Natural killer cell (primary cell): ENCODE data around the gene ARMH1. TPM values are rescaled to one million over a fixed set of nuclear protein-coding genes. Genes with fewer than 3 reads are reported as not detected.

Experiments used
- ATAC-seq, 3 donors: fragments of 150-1000 bp in 2 of 3; fragments of 200-7000 bp in 1 of 3; cut with Tn5 transposase; 1 replicate in 1 of 3; 2 replicates in 2 of 3; pipeline ENCODE4 v1.10.0; 2021; ENCODE audit warnings: mild to moderate bottlenecking in 2 of 3, moderate library complexity in 2 of 3
- DNase-seq, 2 donors: peaks; one replicate each; pipeline versions ENCODE4 v3.0.0 to v3.0.0-alpha.2; 2013 to 2021; ENCODE audit warnings: mixed read lengths in 1 of 2
- H3K27ac ChIP-seq: one replicate; pipeline ENCODE4 v1.5.1; 2013; ENCODE audit warnings: mild to moderate bottlenecking, low read length
- H3K27me3 ChIP-seq: one replicate; pipeline ENCODE4 v1.6.1; 2013; ENCODE audit warnings: low read length; ENCODE audit not compliant: control insufficient read depth, insufficient read depth
- H3K36me3 ChIP-seq: one replicate; pipeline ENCODE4 v1.6.1; 2013; ENCODE audit warnings: low read length; ENCODE audit not compliant: control insufficient read depth, insufficient read depth
- H3K4me1 ChIP-seq: one replicate; pipeline ENCODE4 v1.6.1; 2013; ENCODE audit warnings: low read length; ENCODE audit not compliant: control insufficient read depth, insufficient read depth
- H3K4me3 ChIP-seq: one replicate; pipeline ENCODE4 v1.5.1; 2013; ENCODE audit warnings: low read length
- H3K9me3 ChIP-seq: one replicate; pipeline ENCODE4 v1.6.1; 2013; ENCODE audit warnings: low read length; ENCODE audit not compliant: control insufficient read depth, insufficient read depth
- H3K27ac Mint-ChIP-seq, 2 donors: one replicate each; pipeline ENCODE4 v1.8.0; 2022; ENCODE audit warnings: mild to moderate bottlenecking in 2 of 2, mixed read lengths in 2 of 2, moderate library complexity in 1 of 2
- H3K27me3 Mint-ChIP-seq, 2 donors: one replicate each; pipeline ENCODE4 v1.8.0; 2022; ENCODE audit warnings: low read depth in 2 of 2, mixed read lengths in 2 of 2
- H3K36me3 Mint-ChIP-seq: one replicate; pipeline ENCODE4 v1.8.0; 2022; ENCODE audit warnings: mixed read lengths
- H3K4me1 Mint-ChIP-seq, 2 donors: one replicate each; pipeline ENCODE4 v1.8.0; 2022; ENCODE audit warnings: mixed read lengths in 2 of 2
- H3K4me3 Mint-ChIP-seq: one replicate; pipeline ENCODE4 v1.8.0; 2022; ENCODE audit warnings: mild to moderate bottlenecking, moderate library complexity, mixed read lengths
- H3K9me3 Mint-ChIP-seq, 2 donors: one replicate each; pipeline ENCODE4 v1.8.0; 2022; ENCODE audit warnings: mixed read lengths in 2 of 2
- CTCF ChIP-seq: fragments of 200-600 bp; IDR thresholded peaks from one replicate; pipeline ENCODE4 v1.8.0; 2022; ENCODE audit warnings: antibody characterized with exemption
- WGBS: methylation state at CpG from one replicate; pipeline ENCODE4 v1.1.7; 2013; ENCODE audit warnings: missing lambda C conversion rate; ENCODE audit not compliant: insufficient coverage; 5-methylcytosine and 5-hydroxymethylcytosine counted together
- intact Hi-C: fragments of 100-400 bp; cut with micrococcal nuclease; formaldehyde crosslinking; loops from one replicate; pipeline ENCODE4 v1.14.2; 2022
- total RNA-seq, 4 donors: library from RNA; stranded (reverse); fragments of 120-200 nt in 1 of 4; gene quantifications; one replicate each; pipeline versions ENCODE4 v1.2.3 to v1.2.4, GENCODE V29; 2013 to 2022

The ARMH1 gene
- total RNA-seq, 3 donors from 2014 or later (not counting 1 experiment from before 2014, with no cell fraction given), result 1.5 to 25.5 (median 5.0) TPM

- no peak overlapping the region for H3K4me3 ChIP-seq
- H3K27me3 ChIP-seq, result no peaks in the 10 kb centered on the region
- H3K9me3 ChIP-seq, result no peaks in the 10 kb centered on the region
- 95% methylated on average over 3 of the region's 3 CpGs for WGBS
- no peaks in the 10 kb centered on the region for H3K27me3 Mint-ChIP-seq
- H3K27ac Mint-ChIP-seq, result peak overlapping the region in 1 of 2 donors; percentile 84
- H3K27ac ChIP-seq, result no peak overlapping the region
- H3K36me3 ChIP-seq, result peaks cover 92% of the 10 kb centered on the region
- peaks cover 7% of the 10 kb centered on the region for H3K36me3 Mint-ChIP-seq
- no peak overlapping the region for H3K4me3 Mint-ChIP-seq
- no peaks in the 10 kb centered on the region for H3K4me1 ChIP-seq
- DNase-seq (no peak), ATAC-seq (no peak)
- no peak for TF ChIP-seq CTCF
- intact Hi-C loops, result no loop called here
- peaks cover 7 to 35% of the 10 kb centered on the region in 2 donors for H3K4me1 Mint-ChIP-seq
- no peaks in the 10 kb centered on the region for H3K9me3 Mint-ChIP-seq
Observed at GRCh38 chr1:44642925-44643324, 31.6 kb upstream of the ARMH1 start.

GRCh38 chr1:44643721-44644334 lies 30.7 kb upstream of the ARMH1 start:
- H3K27ac Mint-ChIP-seq, result peak overlapping the region in 1 of 2 donors; percentile 84
- Histone ChIP-seq H3K27ac (no peak overlapping the region), H3K4me1 (no peaks in the 10 kb centered on the region), H3K27me3 (no peaks in the 10 kb centered on the region), H3K36me3 (peaks cover 93% of the 10 kb centered on the region), H3K4me3 (no peak overlapping the region), H3K9me3 (no peaks in the 10 kb centered on the region)
- 93% methylated on average over 9 of the region's 9 CpGs for WGBS
- no peaks in the 10 kb centered on the region for H3K9me3 Mint-ChIP-seq
- DNase-seq (no peak), ATAC-seq (no peak)
- intact Hi-C loops, result no loop called here
- no peak for TF ChIP-seq CTCF
- peaks cover 7% of the 10 kb centered on the region for H3K36me3 Mint-ChIP-seq
- no peaks in the 10 kb centered on the region for H3K27me3 Mint-ChIP-seq
- no peak overlapping the region for H3K4me3 Mint-ChIP-seq
- H3K4me1 Mint-ChIP-seq, result peaks cover 0 to 29% of the 10 kb centered on the region in 2 donors

DNA sequence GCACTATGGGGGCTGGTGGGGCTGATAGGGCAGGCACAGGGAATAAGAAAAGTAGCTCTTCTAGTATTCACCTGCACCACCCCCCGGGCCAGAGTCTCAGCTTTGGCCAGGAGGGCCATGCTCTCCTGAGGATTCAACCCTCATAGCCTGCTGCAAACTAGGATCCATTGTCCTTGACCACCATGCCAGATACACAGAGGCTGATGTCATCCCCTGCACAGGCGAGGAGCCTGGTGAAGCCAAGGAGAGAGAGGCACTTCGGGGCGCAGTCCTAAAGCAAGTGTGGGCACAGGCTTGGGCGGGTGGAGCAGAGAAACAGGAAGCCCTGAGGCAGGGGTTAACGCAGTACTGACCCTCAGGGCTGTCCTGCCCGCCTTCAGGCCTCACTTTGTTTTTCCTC lies 29.7 kb upstream of the ARMH1 start:
- Histone ChIP-seq H3K27ac (no peak overlapping the region), H3K4me3 (no peak overlapping the region), H3K27me3 (no peaks in the 10 kb centered on the region), H3K36me3 (peaks cover 93% of the 10 kb centered on the region), H3K9me3 (no peaks in the 10 kb centered on the region), H3K4me1 (no peaks in the 10 kb centered on the region)
- DNase-seq (no peak), ATAC-seq (no peak)
- 96% methylated on average over 7 of the region's 7 CpGs for WGBS
- Mint-ChIP-seq H3K4me1 (peaks cover 0 to 24% of the 10 kb centered on the region in 2 donors), H3K9me3 (no peaks in the 10 kb centered on the region), H3K36me3 (peaks cover 14% of the 10 kb centered on the region), H3K27me3 (no peaks in the 10 kb centered on the region), H3K4me3 (no peak overlapping the region), H3K27ac (peak overlapping the region in 1 of 2 donors; percentile 3)
- intact Hi-C loops, result no loop called here
- no peak for TF ChIP-seq CTCF
